ENCODE data around the gene NUDT17.

DNA sequence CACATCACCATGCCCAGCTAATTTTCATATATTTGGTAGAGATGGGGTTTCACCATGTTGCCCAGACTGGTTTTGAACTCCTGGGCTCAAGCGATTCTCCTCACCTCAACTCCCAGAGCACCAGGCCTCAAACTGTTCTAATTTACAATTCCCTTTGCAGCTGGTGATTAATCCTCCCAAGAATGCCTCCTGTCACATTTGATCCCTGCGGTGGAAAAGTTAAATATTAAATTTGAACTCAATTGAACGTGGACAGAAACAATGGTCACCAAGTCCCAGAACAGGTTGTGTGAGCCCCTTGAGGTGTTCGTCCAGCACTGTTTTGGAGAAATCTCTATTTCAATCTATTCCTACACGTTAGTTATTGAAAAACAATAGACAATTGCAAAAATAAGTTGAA is 42.2 kb downstream of the NUDT17 start:
- TF ChIP-seq, protein P1, sequence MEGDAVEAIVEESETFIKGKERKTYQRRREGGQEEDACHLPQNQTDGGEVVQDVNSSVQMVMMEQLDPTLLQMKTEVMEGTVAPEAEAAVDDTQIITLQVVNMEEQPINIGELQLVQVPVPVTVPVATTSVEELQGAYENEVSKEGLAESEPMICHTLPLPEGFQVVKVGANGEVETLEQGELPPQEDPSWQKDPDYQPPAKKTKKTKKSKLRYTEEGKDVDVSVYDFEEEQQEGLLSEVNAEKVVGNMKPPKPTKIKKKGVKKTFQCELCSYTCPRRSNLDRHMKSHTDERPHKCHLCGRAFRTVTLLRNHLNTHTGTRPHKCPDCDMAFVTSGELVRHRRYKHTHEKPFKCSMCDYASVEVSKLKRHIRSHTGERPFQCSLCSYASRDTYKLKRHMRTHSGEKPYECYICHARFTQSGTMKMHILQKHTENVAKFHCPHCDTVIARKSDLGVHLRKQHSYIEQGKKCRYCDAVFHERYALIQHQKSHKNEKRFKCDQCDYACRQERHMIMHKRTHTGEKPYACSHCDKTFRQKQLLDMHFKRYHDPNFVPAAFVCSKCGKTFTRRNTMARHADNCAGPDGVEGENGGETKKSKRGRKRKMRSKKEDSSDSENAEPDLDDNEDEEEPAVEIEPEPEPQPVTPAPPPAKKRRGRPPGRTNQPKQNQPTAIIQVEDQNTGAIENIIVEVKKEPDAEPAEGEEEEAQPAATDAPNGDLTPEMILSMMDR (tag by site-specific recombination; IDR thresholded peaks at IDR 0.05) = no peak
- TF ChIP-seq, protein P2, sequence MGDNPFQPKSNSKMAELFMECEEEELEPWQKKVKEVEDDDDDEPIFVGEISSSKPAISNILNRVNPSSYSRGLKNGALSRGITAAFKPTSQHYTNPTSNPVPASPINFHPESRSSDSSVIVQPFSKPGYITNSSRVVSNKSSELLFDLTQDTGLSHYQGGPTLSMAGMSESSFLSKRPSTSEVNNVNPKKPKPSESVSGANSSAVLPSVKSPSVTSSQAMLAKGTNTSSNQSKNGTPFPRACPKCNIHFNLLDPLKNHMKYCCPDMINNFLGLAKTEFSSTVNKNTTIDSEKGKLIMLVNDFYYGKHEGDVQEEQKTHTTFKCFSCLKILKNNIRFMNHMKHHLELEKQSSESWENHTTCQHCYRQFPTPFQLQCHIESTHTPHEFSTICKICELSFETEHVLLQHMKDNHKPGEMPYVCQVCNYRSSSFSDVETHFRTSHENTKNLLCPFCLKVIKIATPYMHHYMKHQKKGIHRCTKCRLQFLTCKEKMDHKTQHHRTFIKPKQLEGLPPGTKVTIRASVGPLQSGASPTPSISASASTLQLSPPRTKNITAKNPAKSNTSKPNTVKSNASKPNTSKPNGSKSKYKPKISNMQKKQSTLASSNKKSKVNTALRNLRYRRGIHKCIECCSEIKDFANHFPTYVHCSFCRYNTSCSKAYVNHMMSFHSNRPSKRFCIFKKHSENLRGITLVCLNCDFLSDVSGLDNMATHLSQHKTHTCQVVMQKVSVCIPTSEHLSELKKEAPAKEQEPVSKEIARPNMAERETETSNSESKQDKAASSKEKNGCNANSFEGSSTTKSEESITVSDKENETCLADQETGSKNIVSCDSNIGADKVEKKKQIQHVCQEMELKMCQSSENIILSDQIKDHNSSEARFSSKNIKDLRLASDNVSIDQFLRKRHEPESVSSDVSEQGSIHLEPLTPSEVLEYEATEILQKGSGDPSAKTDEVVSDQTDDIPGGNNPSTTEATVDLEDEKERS (tag by site-specific recombination; IDR thresholded peaks at IDR 0.05) = no peak
- TF ChIP-seq ZNF404 (tag by site-specific recombination; IDR thresholded peaks at IDR 0.05) = no peak
